ENCODE measurements around the gene NRGN.
"Not testable (repeated sequence)": the region's sequence is repeated elsewhere in the genome, so short reads cannot be mapped to it uniquely, and the experiment has no call there.

NRGN gene

DNA sequence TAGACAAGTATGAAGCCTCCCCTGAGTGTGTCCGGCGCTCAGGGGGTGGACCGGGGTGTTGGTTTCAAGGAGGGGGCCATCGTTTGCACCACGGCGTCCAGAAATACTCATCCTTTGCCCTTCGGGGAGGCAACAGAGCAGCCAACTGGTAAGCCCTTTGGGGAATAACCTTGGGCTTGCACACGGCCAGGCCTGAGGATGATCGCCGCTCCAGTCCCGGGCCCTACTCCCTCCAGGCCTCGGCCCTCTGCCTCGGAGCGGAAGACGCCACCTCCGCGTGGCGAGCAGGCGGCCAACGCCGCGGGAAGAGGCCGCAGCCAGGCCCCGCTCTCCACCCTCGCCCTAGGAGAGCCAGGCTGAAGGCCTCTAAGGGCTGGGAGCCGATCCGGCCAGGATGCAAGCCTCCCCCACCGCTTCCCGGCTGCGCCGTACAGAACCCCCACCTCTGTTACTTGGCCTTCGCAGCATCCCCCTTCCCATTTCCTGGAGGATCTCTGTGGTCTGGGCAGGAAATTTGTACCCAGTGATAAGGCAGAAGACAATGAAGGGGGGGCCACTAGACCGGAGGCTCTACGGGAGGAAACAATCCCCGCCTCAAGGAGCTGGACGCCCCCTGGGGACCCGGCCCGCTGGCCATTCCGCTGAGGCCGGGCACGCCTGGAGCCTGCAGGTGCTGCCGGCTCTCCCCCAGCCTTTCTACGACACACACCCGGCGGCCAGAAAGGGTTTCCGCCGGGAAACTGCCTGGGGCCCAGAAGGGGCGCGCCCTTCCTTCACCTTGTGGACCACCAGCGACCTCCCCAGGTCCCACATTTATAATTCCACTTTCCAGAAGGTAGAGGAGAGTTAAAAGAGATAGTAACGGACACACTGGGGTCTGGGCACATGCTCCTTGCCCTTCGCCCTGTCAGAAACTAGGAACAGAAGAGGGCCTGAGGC, 19.8 kb downstream of the NRGN start:
- no peak for DNase-seq

DNA sequence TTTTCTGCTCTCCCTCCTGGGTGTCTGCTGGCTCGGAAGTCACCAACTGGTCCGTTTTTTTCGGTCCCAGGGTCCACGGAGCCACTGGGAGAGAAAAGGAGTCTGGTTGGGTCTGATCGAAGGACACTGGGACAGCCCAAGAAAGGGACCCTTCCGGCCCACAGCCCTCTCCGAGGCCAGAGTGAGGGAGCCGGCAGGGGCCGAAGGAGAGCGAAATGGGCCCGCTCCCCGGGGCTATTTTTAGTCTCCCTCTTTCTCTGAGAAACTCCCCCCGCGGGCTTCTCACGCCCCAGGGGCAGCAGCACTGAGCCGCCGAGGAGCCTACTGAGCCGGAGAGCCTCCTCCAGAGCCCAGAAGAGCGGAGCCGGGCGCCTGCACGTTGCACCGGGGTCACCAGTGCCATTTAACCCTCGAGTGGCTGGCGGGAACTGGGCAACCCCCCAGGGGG, 20.5 kb downstream of the NRGN start:
- DNase-seq, result no peak

DNA sequence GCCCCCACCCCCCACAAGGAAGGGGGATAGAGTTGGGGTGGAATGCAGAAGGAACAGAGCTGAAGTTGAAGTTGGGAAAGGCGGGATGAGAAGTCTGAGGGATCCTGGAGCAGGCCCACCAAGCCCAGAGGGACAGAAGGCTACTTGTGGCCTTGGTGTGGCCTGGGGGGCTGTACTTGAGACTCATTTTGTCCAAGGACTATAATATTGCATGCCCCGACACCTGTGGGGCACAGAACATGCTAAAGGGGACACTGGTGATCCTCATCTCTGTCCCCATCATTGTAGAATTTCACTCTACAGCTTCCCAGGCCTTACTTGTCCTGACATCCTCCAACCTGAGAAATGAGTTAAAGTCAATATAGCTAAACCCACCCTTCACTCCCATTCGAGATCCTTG, 21.1 kb downstream of the NRGN start:
- DNase-seq, result no peak

DNA sequence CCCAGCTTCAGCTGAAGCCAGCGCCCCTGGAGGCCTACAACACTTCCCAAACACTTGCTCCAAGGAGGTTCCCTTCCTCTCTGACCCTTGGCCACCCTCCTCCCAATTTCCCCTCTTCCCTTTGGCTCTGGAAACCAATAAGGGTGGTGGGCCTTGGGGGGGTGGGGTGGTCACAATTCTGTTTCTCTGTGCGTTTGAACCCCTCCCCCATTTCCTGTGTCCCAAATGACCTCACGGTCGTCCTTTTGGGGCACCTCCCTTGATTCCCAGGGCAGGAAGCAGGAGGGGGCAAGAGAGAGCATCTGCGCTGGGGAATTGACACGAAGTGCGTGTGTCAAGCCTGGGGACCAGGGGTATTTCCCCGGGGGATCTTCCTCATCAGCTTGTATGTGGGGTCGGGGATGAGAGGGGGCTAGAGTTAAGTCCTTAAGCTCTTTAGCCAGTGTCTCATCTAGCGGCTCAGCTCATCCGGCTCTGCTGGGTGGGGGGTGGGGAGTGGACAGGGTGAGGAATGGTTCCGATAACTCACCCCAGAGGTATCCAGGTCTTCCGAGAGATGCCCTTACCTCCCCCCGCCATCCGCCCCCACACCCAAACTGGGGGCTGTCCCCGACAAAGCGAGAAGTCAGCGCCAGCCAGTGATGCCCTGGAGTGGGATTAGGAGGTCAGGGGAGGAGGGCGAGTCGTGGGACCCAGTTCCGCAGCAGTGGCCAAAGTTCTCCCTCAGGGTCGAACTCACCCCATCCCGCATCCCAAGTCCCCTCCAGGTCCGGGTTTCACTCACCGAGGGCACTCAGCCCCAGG, 21.8 kb downstream of the NRGN start:
- DNase-seq, result no peak

DNA sequence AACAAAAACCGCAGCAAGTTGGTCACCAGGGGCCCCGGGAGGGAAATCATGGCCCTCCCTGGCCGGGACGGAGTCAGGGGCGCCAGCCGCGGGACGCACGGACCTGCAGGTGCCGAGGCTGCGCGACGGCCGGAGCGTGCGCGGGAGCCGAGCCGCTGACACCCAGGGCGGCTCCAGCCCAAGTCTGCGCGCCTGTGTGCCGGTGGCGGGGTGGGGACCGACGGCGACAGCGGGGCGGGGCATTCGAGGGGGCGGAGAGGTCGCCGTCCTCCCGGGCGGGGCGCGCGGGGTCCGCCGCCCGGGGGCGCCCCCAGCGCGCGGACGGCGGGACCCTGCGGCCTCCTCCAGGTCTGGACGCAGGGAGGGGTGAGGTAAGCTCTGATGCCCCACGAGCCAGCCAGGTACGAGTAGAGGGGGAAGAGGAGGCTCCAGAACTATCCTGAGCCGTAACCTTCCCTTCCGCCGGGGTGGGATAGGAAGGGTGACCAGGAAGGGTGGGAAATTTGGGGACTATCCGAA, 22.4 kb downstream of the NRGN start, which contains the start of gene ESAM:
Gene ESAM (minus strand): TSS at position 186 of the 519 bp plus-strand sequence. CDS start 136 bp downstream, at position 50.
- DNase-seq, result peak; percentile 20

DNA sequence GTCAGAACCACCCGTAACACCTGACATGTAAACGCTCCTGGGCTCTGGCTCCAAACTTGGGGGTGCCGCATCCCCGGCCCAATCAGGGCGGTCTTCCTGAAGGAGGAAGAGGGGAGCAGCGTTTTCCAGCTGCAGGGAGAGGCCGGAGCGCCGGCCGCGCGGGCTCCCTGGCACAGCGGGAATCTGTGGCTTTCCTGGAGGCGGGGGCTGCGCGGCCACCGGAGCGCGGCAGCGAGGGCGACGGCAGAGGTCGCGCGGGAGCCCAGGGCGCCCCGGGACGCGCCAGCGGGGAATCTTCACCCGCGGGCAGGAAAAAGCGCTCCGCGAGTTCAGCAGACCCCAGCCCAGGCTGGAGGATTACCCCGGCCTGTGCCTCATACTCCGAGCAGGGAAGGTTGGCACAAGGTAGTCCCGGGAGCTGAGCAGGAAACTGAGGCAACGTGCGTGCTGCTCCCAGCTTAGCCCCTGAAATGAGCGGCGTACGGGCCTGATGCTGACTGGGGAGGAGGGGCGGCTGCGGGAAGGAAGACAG, 22.9 kb downstream of the NRGN start:
- DNase-seq, result peak; percentile 31

DNA sequence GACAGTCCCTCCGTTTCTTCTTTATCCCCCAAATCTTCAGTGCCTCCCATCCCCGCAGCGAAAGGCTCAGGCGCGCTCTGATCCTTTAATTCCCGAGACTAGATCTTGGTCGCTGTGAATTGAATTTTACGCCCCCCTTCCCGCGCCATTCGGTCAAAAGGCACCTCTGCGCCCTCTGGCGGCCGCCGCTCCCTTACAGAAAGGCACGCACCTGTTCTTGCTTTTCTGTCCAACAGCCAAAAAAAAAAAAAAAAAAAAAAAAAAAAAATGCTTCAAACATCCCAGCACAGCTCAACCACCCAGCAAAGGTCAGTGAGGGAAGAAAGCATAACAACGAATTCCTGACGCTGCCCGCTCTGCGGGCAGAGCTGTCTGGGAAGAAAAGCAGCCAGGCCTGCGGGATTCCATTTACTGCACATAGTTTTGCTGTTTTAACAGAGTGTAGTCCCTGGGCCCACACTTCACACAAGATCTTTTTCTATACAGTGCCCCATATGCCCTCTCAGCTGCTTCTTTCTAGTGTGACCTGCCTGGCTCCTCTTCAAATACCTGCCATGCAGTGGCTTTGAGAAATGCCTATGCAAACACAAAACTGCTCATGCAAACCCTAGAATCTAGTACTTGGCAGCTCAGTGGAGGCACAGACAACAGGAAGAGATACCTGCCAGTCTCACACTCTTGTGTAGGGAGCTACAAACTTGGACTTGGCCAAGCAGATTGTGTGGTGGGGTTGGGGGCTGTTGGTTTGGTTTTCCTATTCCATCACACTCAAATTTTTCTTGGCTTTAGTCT, 23.6 kb downstream of the NRGN start:
- DNase-seq, result peak; percentile 70

DNA sequence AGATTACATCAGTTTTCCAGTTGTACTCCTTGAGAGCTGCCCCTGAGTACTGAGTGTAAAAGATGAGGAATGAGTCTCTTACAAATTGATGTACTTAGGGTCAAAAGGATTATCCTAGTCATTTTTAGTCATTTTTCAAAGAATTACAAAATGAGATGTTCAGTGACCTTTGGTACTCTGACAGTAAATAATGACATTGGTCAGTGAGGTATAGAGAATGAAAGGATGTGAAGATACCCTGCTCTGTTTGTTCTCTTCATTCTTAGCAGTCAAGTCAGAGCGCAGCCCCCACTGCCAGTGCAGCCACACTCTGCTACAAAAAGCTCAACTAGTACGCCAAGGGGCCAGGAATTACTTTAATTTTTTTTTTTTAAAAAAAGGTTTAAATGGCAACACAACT, 26.4 kb downstream of the NRGN start:
- DNase-seq, result no peak

DNA sequence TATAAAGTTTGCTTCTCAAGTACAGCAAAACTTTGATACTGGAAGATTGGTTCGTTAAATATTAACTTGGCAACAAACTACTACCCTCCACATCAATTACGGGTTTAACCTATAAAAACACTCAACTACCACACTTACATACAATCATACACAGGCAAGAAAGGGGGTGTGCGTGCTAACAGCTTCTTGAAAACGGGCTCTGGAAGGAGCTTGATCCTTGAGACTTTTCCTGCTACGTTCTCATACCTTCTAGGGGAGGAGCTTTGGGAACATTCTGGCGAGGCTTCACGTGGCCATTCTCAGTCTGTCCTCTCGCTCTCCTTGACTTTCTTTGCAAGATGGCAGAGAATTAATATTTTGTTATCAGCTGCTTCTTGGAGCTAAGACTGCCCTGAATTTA, 29.2 kb downstream of the NRGN start:
- DNase-seq, result no peak

DNA sequence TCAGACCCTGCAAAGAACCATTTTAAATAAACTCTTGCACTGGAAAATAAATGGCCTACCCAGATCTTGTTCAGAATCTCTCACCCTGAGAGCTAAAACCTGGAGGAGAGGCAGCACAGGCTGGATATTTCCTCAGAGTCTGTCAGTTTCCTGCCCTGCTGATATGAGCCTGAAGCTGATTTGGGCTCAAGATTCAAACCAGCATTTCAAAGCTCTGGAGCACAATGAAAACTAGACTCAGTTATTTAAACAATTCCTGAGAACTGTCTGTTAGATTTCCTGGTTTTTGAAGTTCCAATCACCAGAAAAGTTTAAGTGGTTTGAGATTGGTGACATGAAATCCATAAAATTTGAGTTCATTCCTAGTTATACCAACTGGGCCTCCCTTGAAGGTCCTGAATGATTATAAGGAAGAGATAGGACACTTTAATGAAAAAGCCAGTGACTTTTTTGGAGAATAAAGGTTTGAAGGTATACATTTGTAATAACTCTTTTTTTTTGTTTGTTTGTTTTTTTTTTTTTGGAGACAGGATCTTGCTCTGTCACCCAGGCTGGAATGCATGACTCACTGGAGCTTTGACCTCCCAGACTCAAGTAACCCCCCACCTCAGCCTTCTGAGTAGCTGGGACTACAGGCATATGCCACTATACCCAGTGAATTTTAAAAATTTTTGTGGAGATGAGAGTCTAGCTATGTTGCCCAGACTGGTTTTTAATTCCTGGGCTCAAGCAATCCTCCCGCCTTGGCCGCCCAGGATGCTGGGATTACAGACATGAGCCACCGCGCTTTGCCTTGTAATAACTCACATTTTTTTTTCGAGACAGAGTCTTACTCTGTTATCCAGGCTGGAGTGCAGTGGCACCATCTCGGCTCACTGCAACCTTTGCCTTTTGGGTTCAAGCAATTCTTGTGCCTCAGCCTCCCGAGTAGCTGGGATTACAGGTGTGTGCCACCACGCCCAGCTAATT, 30.3 kb downstream of the NRGN start:
- no peak for DNase-seq

DNA sequence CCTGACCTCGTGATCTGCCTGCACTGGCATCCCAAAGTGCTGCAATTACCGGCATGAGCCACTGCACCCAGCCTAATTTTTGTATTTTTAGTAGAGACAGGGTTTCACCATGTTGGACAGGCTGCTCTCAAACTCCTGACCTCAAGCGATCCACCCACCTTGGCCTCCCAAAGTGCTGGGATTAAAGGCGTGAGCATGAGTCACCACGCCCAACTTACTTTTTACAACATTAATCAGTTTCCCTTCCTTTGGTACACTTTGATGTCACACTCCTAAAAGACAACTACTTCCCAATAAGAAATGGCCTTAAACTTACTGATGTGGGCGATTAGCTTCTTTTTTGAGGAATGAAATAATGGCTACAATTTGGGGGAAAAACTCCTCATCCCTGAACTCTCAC, 31.2 kb downstream of the NRGN start:
- DNase-seq, result not testable (repeated sequence)

DNA sequence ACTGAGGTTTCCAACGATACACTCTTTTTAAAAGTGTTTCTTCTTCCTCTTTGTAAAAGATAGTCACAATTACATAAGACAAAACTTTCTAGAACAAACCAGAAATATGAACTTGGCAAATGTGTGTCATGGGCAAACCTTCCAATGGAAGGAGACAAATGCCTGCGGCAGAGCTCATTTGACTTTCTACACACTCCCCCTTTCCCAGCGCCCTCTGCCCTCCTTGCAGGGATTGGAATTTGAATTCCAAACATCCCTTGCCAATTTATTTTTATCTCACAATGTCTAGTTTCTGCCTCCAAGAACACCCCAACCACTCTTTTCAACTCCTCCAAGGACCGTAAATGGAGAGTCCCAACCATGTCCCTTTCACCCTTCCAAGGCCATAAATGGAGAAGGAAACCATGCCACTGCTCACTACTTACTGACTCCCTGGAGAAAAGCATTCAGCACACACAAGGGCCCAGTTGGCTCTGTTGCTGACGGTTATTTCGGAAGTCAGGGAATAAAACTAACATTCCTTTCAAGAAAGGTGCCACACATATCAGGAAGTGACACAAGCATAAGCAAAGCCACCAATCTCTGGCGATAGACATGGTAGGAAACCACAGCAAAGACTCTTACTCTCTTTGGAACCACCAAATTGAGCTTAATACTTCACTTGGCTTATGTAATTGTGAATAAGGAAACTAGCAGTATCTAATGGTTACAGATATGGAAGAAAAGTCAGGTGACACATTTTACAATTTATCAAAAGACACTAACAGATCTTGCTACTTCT, 37.3 kb downstream of the NRGN start:
- DNase-seq, result no peak

DNA sequence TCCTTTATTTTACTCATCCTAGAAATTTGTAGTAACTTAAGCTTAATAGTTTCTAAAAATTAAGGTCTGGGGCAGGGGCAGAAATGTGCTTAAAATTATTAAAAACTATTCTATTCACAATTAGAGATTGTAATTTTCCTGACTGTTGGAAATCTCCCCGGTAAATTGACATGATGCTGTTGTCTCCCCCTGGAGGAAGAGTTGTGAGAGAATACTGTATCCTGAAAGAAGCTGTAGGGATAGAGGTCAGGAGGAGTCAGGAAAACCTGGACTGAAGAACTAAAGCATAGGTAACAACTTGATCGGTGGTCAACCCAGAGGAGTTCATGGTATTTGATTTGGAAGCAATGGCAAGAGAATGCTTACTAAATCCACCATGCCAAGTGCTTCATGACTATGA, 38.5 kb downstream of the NRGN start:
- no peak for DNase-seq

DNA sequence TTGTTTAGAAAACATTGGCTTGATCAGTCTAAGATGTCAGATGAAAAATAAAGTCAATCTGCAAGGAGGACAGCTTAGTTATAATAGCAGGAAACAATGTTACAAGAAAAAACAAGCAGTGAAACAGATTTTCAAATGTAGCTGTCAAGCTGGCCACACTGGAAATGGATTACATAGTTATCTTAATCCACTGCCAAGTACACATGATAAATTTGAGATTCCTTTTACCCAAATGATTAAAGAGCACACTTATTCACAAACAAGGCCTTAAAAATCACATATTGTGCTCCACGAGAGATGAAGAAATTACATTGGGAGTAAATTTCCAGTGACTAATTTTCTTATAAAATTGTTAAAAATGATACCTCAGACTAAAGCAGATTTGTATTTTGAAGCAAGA, 39.8 kb downstream of the NRGN start:
- no peak for DNase-seq

DNA sequence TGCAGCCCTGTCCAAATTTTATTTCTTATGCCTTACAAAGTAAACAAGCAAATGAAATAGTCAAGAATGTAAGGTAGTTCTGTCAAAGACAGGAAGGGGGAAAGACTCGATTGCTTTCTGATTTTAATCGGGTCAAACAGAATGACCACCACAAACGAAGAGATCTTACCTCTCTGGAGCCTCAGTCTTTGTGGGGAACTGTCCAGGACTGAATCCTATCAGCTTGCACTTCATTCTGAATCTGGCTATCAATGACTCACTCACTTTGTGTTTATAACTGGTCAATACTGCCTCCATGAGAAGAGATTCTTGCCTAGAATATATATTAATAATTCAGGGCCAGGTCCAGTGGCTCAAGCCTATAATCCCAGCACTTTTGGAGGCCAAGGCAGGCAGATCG, 43.3 kb downstream of the NRGN start:
- no peak for DNase-seq

DNA sequence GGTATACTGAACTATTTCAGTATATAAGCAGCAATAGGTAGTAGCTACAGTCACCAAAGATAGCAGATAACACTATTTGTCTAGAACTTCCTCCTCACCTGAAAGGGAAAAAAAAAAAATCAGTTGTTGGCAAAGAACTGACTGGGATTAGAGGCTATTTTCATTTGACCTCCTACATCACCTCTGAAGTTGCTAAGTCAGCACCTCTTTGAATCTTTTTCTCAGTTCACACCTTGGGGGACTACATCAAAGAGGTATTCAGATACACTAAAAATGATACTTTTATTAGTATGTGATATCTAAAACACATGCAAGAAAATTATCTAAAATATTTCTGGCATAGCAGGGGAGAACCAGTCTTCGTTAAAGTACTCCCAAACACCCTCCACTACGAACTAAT, 44.3 kb downstream of the NRGN start:
- no peak for DNase-seq

DNA sequence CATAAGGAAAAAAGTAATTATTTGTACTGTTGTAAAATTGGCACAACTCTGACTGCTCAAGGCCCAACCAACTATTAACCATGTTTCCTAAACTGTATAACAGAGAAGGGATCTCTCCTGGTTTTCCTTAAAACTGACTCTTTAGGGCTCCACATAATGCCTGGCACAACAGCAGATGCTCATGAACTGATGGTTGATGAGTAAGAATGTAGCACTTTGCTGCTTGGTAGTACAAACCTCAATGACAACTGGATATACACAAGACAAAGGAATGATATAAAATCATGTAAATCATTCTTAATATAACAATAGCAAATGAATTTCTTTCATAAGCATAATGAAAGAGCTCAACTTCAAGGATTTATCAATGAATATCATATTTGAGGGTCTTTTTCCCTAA, 48.8 kb downstream of the NRGN start:
- no peak for DNase-seq

DNA sequence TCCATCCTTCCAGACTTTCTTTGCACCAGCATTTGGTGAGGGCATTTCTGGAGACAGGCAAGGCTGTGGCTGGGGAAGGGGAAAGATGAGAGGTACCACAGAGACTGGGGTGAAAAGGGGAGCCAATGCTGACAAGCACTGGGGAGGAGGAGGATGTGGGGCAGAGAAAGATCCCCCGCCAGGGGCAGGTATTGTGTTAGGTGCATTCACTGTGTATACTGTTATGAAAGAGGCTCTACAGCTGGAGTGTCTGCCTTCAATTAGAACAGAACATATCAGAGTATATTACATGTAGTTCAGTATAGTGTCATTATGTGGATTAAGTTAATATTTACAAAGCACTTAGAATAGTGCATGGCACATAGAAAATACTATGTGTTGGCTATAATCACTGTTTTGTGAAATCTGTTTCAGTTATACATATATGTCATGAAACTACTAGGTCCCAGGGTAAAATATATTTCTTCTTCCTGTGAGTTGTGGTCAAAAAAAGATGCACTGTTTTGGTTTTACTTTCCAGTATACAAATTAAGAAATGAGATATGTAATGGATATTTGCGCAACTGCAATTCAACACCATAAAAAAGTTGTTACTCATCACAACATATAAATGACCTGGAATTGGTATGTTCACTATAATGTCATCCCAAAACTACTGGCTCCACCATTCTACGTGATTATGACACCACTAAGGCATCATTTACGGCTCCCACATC, 52.0 kb downstream of the NRGN start:
- DNase-seq, result no peak

DNA sequence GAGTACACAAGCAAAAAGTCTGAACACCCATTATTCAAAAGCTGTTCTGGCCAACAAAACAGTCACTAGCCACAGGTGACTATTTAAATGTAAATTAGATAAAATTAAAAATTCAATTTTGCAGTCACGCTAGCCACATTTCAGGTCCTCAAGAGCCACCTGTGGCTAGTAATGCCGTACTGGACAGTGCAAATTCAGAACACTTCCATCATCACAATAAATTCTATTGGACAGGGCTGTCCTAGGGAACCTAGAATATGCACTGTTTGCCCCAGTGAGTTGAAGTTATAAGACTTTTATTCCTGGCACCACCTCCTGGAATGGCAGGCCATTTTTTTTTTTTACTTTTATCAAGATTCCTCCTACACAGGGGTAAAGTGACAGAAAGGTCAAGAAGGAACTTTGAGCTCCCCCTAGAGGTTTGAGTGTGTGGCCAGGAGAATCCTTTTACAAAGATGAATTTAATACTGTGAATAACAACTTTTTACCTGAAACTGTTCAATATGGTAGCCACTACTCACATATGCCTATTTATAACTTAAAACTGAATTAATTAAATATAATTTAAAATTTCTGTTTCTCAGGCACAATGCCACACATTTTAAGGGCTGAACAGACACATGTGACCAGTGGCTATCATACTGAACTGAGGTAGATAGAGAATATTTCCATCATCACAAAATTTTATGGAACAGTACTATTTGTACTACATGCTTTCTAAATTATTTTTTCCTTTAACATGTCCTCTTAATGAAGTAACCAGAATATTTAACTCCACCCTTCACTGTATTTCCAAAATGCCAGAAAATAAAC, 53.9 kb downstream of the NRGN start:
- peak; percentile 18 for DNase-seq

Measured in NCI-H2171 treated with DMSO at 0.1 percent for 48 hours (cell line).